ENCODE results near the gene ZNF281. TPM values are rescaled to one million over a fixed set of nuclear protein-coding genes. Genes with fewer than 3 reads are reported as not detected.

Gene ZNF281
- total and polyA plus RNA-seq, 9 of the 15 experiments (the other 6 are each of a cell fraction or from before 2014, with no cell fraction given) = 9.6 to 24.9 (median 16.5) TPM

- FAIRE-seq = no peak
- CTCF ChIA-PET (ENCODE audit: low intra/inter-chr PET ratio) = no interaction called here
- H3K27ac ChIP-seq (ENCODE audit: extremely low read depth, low read depth, low read length) = no peak overlapping the region
- H3K4me2 ChIP-seq (ENCODE audit: insufficient read depth, low read length) = no peak overlapping the region
- peak; percentile 62 for ATAC-seq
- in situ Hi-C loops (cut with MboI) = no loop called here
- no peak overlapping the region for H3K9ac ChIP-seq (ENCODE audit: insufficient read depth in 1 of 2, low read depth in 2 of 2, low read length in 2 of 2)
- peaks cover 31 to 34% of the 10 kb centered on the region in 2 experiments for H3K27me3 ChIP-seq (ENCODE audit: control insufficient read depth in 2 of 2, insufficient read depth in 2 of 2, low read length in 2 of 2)
- no TSS peak for BruUV-seq (replicated peaks)
- intact Hi-C loops (cut with micrococcal nuclease) = loop anchor here (5.0 kb wide), 1 partner anchor 121 kb away; no protein-coding TSS in a partner anchor
- no peaks in the 10 kb centered on the region for H3K79me2 ChIP-seq (ENCODE audit: control insufficient read depth, insufficient read depth, low read length)
- WGBS (ENCODE audit: insufficient coverage, low coverage, missing lambda C conversion rate) = 15% methylated on average over 2 of the region's 2 CpGs
- DNase-seq (ENCODE audit: extremely low read depth in 1 of 4, low spot score in 3 of 4) = no peak
- H2AFZ ChIP-seq (ENCODE audit: low read depth, low read length) = no peak overlapping the region
- no peaks in the 10 kb centered on the region for H3K4me1 ChIP-seq (replicated peaks in 1 of 2; ENCODE audit: control insufficient read depth in 2 of 2, insufficient read depth in 2 of 2, low read length in 2 of 2)
- no peaks in the 10 kb centered on the region for H4K20me1 ChIP-seq (replicated peaks; ENCODE audit: control insufficient read depth, insufficient read depth, low read length)
- no peak overlapping the region for H3K4me3 ChIP-seq
- POLR2A ChIA-PET = interaction anchor here (1.2 to 1.8 kb wide), 2 partner anchors 9 to 13 kb away, joined by 3 to 4 read pairs; no protein-coding TSS in a partner anchor
- no peaks in the 10 kb centered on the region for H3K9me1 ChIP-seq (ENCODE audit: control insufficient read depth, insufficient read depth, low read length)
- H3K9me3 ChIP-seq (replicated peaks; ENCODE audit: control insufficient read depth, insufficient read depth, low read depth, low read length) = no peaks in the 10 kb centered on the region
- H3K36me3 ChIP-seq (ENCODE audit: control insufficient read depth, insufficient read depth, low read length) = no peaks in the 10 kb centered on the region
- no peak for TF ChIP-seq ZHX1 (conservative IDR thresholded peaks at IDR 0.05; ENCODE audit: low read length)
- TF ChIP-seq ZBTB5 (IDR thresholded peaks at IDR 0.05) = no peak
- no peak for TF ChIP-seq ARNT (IDR thresholded peaks at IDR 0.05)
- no peak for TF ChIP-seq ZFX (CRISPR knock-in tag; IDR thresholded peaks at IDR 0.05)
- no peak for TF ChIP-seq ZNF23 (CRISPR knock-in tag; IDR thresholded peaks at IDR 0.05)
- no peak for TF ChIP-seq MXI1 (IDR thresholded peaks at IDR 0.05; ENCODE audit: low read depth, low read length)
- no peak for TF ChIP-seq SMARCA5 (IDR thresholded peaks at IDR 0.05)
- TF ChIP-seq CEBPZ (IDR thresholded peaks at IDR 0.05; ENCODE audit: borderline replicate concordance, low read depth, low read length) = no peak
- no peak for TF ChIP-seq JUND (IDR thresholded peaks at IDR 0.05; ENCODE audit: borderline replicate concordance, low read depth, low read length)
- no peak for TF ChIP-seq JUND (tag; IDR thresholded peaks at IDR 0.05; ENCODE audit: borderline replicate concordance, low read depth, low read length)
- TF ChIP-seq HMGXB4 (CRISPR knock-in tag; IDR thresholded peaks at IDR 0.05) = no peak
- TF ChIP-seq GTF2B (IDR thresholded peaks at IDR 0.05; ENCODE audit: extremely low read depth, insufficient read length) = no peak
Observed at GRCh38 chr1:200365897-200366426, 43.9 kb downstream of the ZNF281 start.

Data from K562 (cell line).